Motor neuron (in vitro differentiated cells): Measurements from ENCODE around the gene CDK5. TPM values are rescaled to one million over a fixed set of nuclear protein-coding genes. Genes with fewer than 3 reads are reported as not detected.

Source experiments
- ATAC-seq, 8 experiments: fragments of 200-7000 bp; cut with Tn5 transposase; replicated peaks in 6 of 8; 2 replicates each; pipeline ENCODE4 v1.8.0; 2021; ENCODE audit warnings: mild to moderate bottlenecking in 8 of 8, moderate library complexity in 8 of 8
- H3K27ac ChIP-seq, 2 donors: fragments of 250-450 bp; sonication (Bioruptor Pico); 2 replicates each; pipeline ENCODE4 v1.9.0; 2021; ENCODE audit warnings: antibody characterized with exemption in 2 of 2, mild to moderate bottlenecking in 2 of 2, moderate library complexity in 1 of 2
- H3K4me1 ChIP-seq, 2 donors: fragments of 250-450 bp; sonication (Bioruptor Pico); replicated peaks in 1 of 2; 2 replicates each; pipeline ENCODE4 v1.6.1; 2021; ENCODE audit warnings: antibody characterized with exemption in 2 of 2, mild to moderate bottlenecking in 2 of 2, moderate library complexity in 1 of 2
- H3K4me3 ChIP-seq, 5 donors: fragments of 250-450 bp; sonication (Bioruptor Pico); 2 replicates each; pipeline ENCODE4 v1.9.0; 2021; ENCODE audit warnings: antibody characterized with exemption in 5 of 5, mild to moderate bottlenecking in 5 of 5, moderate library complexity in 4 of 5
- WGBS, 10 experiments: fragments of 450-650 bp; shearing (Covaris generic); methylation state at CpG; one replicate each; pipeline ENCODE4 v1.0.0; 2022; 5-methylcytosine and 5-hydroxymethylcytosine counted together
- in situ Hi-C, 9 experiments: fragments of 400-800 bp; cut with MboI; loops; one replicate each; pipeline ENCODE4 v1.15.0; 2021; ENCODE audit warnings: low sequenced_read_pairs in 9 of 9, low pct_unique_long_range_greater_than_20kb in 2 of 9; ENCODE audit not compliant: unreplicated experiment in 9 of 9
- total RNA-seq, 8 experiments: library from RNA; unstranded; fragments of 300-600 nt; gene quantifications; 2 replicates each; pipeline versions ENCODE4 v1.2.3 to v1.2.4, GENCODE V29; 2022

The CDK5 gene
- total RNA-seq, 8 experiments from 2014 or later, result 18.7 to 28.6 (median 22.3) TPM

- Histone ChIP-seq H3K4me1 (peaks cover 21 to 25% of the 10 kb centered on the region in 2 donors), H3K4me3 (no peak overlapping the region), H3K27ac (no peak overlapping the region)
- in situ Hi-C loops, result no loop called here
- WGBS, 10 experiments, result 66 to 100% (median 97%) methylated on average over 1 to 6 of the region's 22 CpGs; no CpG with 5 or more reads in 7 of the 10 experiments
- no peak for ATAC-seq
Measured at GRCh38 chr7:151075978-151076426, 18.3 kb upstream of the CDK5 start.

- peaks cover 20 to 23% of the 10 kb centered on the region in 2 donors for H3K4me1 ChIP-seq
- no peak overlapping the region for H3K4me3 ChIP-seq
- H3K27ac ChIP-seq, result no peak overlapping the region
- no peak for ATAC-seq
- WGBS, 10 experiments, result 65 to 100% methylated on average over 2 to 3 of the region's 7 CpGs; no CpG with 5 or more reads in 8 of the 10 experiments
- in situ Hi-C loops, result no loop called here
Measured at GRCh38 chr7:151075662-151075971, 17.9 kb upstream of the CDK5 start.

DNA sequence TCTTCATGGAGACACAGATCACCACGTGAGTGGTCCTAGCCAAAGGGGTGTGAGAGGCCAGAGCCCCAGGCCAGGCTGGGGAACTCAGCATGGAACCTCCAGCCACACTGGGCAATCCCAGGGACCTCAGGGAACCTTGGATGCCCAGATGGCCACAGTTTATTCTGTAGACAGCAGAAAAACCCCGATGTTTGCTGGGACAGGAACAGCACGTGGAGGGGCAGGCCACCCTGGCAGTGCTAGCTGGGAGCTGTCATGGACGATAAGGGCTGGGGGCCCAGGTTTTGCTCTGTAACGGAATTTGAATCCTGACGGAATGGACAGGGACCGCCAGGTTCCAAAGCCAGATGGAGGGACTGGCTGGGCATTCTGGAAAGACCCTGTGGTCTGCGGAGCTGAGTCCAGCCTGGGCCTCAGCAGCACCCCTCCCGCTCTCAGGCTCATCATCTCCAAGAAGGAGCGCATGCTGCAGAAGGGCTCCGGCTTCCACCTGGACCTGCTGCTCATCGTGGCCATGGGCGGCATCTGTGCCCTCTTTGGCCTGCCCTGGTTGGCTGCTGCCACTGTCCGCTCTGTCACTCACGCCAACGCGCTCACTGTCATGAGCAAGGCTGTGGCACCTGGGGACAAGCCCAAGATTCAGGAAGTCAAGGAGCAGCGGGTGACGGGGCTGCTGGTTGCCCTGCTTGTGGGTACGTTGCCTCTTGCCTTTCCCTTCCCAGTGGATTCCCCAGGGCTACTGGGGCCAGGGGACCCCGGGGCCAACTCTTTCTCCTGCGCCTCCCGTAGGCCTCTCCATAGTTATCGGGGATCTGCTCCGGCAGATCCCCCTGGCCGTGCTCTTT is 17.3 kb upstream of the CDK5 start:
- H3K4me3 ChIP-seq, result no peak overlapping the region
- in situ Hi-C loops, result no loop called here
- WGBS, 10 experiments, result 60 to 100% (median 98%) methylated on average over 1 to 13 of the region's 26 CpGs; no CpG with 5 or more reads in 3 of the 10 experiments
- no peak for ATAC-seq
- peaks cover 20 to 23% of the 10 kb centered on the region in 2 donors for H3K4me1 ChIP-seq
- no peak overlapping the region for H3K27ac ChIP-seq

- Histone ChIP-seq H3K4me3 (no peak overlapping the region), H3K27ac (no peak overlapping the region), H3K4me1 (peaks cover 12 to 15% of the 10 kb centered on the region in 2 donors)
- WGBS, 10 experiments, result 80% methylated on average over 1 of the region's 17 CpGs; no CpG with 5 or more reads in 9 of the 10 experiments
- in situ Hi-C loops, result no loop called here
- no peak for ATAC-seq
Measured at GRCh38 chr7:151073990-151074389, 16.3 kb upstream of the CDK5 start.

DNA sequence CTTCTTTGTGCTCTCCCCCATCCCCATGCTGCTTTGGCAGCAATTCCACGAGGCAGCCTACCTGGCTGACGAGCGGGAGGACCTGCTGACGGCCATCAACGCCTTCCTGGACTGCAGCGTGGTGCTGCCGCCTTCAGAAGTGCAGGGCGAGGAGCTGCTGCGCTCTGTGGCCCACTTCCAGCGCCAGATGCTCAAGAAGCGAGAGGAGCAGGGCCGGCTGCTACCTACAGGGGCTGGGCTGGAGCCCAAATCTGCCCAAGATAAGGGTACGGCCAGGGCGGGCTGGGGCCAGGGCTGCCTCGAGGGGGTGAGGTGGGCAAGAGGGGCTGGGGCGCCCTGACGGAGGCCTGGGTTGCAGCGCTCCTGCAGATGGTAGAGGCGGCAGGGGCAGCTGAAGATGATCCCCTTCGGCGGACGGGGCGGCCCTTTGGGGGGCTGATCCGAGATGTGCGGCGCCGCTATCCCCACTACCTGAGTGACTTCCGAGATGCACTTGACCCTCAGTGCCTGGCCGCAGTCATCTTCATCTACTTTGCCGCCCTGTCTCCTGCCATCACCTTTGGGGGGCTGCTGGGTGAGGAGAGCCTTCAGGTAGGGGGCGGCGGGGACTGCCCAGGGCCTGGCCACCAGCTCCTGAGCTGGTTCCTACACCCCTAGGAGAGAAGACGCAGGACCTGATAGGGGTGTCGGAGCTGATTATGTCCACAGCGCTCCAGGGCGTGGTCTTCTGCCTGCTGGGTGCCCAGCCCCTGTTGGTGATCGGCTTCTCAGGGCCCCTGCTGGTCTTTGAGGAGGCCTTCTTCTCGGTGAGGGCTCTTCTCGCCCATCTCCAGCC is 13.6 kb upstream of the CDK5 start:
- Histone ChIP-seq H3K4me1 (no peaks in the 10 kb centered on the region), H3K27ac (no peak overlapping the region), H3K4me3 (no peak overlapping the region)
- in situ Hi-C loops, result no loop called here
- WGBS, 10 experiments, result 80 to 100% methylated on average over 1 to 2 of the region's 39 CpGs; no CpG with 5 or more reads in 8 of the 10 experiments
- no peak for ATAC-seq

GRCh38 chr7:151070574-151070960 is 12.9 kb upstream of the CDK5 start:
- no peak overlapping the region for H3K27ac ChIP-seq
- WGBS, 10 experiments, result 95 to 100% methylated on average over 3 to 4 of the region's 15 CpGs; no CpG with 5 or more reads in 8 of the 10 experiments
- no peak overlapping the region for H3K4me3 ChIP-seq
- ATAC-seq, result peak in 1 of 8 experiments; percentile 5
- no peaks in the 10 kb centered on the region for H3K4me1 ChIP-seq
- in situ Hi-C loops, result no loop called here

GRCh38 chr7:151069841-151070573 is 12.3 kb upstream of the CDK5 start:
- WGBS, 10 experiments, result 80 to 100% (median 88%) methylated on average over 2 to 4 of the region's 17 CpGs; no CpG with 5 or more reads in 6 of the 10 experiments
- no peak overlapping the region for H3K27ac ChIP-seq
- H3K4me1 ChIP-seq, result no peaks in the 10 kb centered on the region
- ATAC-seq, result peak in 2 of 8 experiments; percentile 56 to 64
- H3K4me3 ChIP-seq, result no peak overlapping the region
- in situ Hi-C loops, result no loop called here

- H3K4me1 ChIP-seq, result peaks cover 0 to 2% of the 10 kb centered on the region in 2 donors
- ATAC-seq, result peak in 3 of 8 experiments; percentile 71 to 82 (median 72)
- H3K4me3 ChIP-seq, result no peak overlapping the region
- H3K27ac ChIP-seq, result no peak overlapping the region
- in situ Hi-C loops, result no loop called here
- WGBS, 10 experiments, result 7 to 100% (median 86%) methylated on average over 1 to 8 of the region's 12 CpGs; no CpG with 5 or more reads in 2 of the 10 experiments
Measured at GRCh38 chr7:151068069-151068773, 10.5 kb upstream of the CDK5 start.

- in situ Hi-C loops, result no loop called here
- 88 to 90% methylated on average over 2 to 5 of the region's 39 CpGs; no CpG with 5 or more reads in 8 of the 10 experiments for WGBS, 10 experiments
- ATAC-seq, result no peak
- H3K27ac ChIP-seq, result no peak overlapping the region
- H3K4me3 ChIP-seq, result no peak overlapping the region
- H3K4me1 ChIP-seq, result peaks cover 11 to 12% of the 10 kb centered on the region in 2 donors
Measured at GRCh38 chr7:151066273-151066974, 8.7 kb upstream of the CDK5 start.

GRCh38 chr7:151065516-151065915 is 7.8 kb upstream of the CDK5 start:
- Histone ChIP-seq H3K4me3 (no peak overlapping the region), H3K4me1 (peaks cover 15 to 20% of the 10 kb centered on the region in 2 donors), H3K27ac (no peak overlapping the region)
- ATAC-seq, result no peak
- WGBS, 10 experiments, result 71 to 100% (median 92%) methylated on average over 1 to 11 of the region's 14 CpGs; no CpG with 5 or more reads in 5 of the 10 experiments
- in situ Hi-C loops, result no loop called here

DNA sequence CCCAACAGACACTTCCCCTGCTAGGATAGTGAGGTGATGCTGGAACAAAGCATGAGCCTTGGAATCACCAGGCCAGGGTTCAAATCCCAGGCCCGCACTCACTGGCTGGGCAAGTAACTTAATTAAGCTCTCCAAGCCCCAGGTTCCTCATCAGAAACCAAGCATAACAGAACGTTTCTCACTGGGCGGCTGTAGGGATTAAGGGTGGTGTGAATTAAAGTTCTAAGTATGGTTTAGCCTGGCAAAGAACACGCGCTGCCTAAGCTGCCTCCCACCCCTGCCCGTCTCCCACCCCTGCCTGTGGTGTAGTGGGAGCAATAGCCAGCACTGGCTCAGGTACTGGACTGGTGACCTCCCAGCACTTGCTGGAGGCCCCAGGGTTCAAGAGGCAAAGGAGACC is 7.3 kb upstream of the CDK5 start:
- in situ Hi-C loops, result no loop called here
- H3K4me3 ChIP-seq, result no peak overlapping the region
- WGBS, 10 experiments, result no CpG with 5 or more reads among the region's 6 CpGs
- ATAC-seq, result no peak
- H3K4me1 ChIP-seq, result peaks cover 19 to 24% of the 10 kb centered on the region in 2 donors
- no peak overlapping the region for H3K27ac ChIP-seq

DNA sequence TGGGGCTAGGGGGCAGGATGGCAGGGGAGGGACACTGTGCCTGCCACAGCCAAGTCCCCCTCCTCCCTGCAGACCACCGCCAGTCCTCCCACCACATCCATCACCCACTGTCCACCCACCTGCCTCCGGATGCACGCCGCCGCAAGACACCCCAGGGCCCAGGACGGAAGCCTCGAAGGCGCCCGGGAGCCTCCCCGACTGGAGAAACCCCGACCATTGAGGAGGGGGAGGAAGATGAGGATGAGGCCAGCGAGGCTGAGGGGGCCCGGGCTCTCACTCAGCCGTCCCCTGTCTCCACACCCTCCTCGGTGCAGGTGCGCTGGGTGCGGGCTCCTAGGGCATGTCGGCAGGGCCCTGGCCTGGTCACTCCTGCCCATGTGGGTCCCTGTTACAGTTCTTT is 6.8 kb upstream of the CDK5 start:
- no peak overlapping the region for H3K4me3 ChIP-seq
- WGBS, 10 experiments, result 80 to 100% methylated on average over 2 to 3 of the region's 18 CpGs; no CpG with 5 or more reads in 8 of the 10 experiments
- H3K4me1 ChIP-seq, result peaks cover 21 to 24% of the 10 kb centered on the region in 2 donors
- ATAC-seq, result no peak
- in situ Hi-C loops, result no loop called here
- no peak overlapping the region for H3K27ac ChIP-seq
